ENCODE data around the gene CA10.

DNA sequence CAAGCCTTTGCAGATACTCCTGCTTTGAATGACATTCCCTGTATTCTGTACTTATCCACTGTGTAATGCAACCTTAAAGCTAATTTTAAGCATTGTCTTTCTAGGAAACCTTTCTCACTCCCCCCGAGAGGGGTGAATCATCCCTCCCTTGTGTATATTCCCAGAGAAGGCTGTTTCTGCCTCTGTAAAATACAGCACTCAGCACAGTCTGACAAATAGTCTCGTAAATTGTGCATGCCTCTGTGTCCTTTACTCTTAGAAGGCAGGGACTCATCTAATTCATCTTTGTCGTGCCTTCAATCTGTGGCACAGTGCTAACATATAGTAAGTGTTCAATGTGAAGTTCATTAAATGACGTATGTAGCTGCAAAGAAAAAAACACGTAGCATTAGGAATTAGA, 200.7 kb downstream of the CA10 start:
- TF ChIP-seq, protein P1, sequence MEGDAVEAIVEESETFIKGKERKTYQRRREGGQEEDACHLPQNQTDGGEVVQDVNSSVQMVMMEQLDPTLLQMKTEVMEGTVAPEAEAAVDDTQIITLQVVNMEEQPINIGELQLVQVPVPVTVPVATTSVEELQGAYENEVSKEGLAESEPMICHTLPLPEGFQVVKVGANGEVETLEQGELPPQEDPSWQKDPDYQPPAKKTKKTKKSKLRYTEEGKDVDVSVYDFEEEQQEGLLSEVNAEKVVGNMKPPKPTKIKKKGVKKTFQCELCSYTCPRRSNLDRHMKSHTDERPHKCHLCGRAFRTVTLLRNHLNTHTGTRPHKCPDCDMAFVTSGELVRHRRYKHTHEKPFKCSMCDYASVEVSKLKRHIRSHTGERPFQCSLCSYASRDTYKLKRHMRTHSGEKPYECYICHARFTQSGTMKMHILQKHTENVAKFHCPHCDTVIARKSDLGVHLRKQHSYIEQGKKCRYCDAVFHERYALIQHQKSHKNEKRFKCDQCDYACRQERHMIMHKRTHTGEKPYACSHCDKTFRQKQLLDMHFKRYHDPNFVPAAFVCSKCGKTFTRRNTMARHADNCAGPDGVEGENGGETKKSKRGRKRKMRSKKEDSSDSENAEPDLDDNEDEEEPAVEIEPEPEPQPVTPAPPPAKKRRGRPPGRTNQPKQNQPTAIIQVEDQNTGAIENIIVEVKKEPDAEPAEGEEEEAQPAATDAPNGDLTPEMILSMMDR (IDR thresholded peaks at IDR 0.05) = no peak
- TF ChIP-seq POLR2A (IDR thresholded peaks at IDR 0.05) = no peak
- no peak for TF ChIP-seq POLR2AphosphoS5 (IDR thresholded peaks at IDR 0.05)
